ENCODE data around the gene YY1.

DNA sequence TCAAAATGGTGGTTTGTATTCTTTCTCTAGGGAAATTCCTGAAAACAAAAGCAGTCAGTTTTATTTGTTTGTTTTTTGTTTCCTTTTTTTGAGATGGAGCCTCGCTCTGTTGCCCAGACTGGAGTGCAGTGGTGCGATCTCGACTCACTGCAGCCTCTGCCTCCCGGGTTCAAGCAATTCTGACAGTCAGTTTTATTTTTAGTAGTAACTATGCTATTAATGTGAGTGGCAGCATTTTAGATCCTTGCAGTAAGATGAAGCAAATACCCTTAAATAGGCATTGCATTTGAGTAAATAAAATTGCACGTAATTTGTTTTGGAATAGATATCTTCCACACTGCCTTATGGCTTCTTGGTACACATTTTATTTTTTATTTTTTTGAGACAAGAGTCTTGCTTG, 23.6 kb downstream of the YY1 start:
- TF ChIP-seq, protein P1, sequence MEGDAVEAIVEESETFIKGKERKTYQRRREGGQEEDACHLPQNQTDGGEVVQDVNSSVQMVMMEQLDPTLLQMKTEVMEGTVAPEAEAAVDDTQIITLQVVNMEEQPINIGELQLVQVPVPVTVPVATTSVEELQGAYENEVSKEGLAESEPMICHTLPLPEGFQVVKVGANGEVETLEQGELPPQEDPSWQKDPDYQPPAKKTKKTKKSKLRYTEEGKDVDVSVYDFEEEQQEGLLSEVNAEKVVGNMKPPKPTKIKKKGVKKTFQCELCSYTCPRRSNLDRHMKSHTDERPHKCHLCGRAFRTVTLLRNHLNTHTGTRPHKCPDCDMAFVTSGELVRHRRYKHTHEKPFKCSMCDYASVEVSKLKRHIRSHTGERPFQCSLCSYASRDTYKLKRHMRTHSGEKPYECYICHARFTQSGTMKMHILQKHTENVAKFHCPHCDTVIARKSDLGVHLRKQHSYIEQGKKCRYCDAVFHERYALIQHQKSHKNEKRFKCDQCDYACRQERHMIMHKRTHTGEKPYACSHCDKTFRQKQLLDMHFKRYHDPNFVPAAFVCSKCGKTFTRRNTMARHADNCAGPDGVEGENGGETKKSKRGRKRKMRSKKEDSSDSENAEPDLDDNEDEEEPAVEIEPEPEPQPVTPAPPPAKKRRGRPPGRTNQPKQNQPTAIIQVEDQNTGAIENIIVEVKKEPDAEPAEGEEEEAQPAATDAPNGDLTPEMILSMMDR (IDR thresholded peaks at IDR 0.05; ENCODE audit: insufficient read depth, low read depth, low read length) = no peak
- no peak for TF ChIP-seq EZH2 (IDR thresholded peaks at IDR 0.05; ENCODE audit: insufficient read depth, low read length)

All from astrocyte (in vitro differentiated cells and primary cell).